HG03139 (cell line): ENCODE results near the gene SCAF1.

Experiments used
- ATAC-seq: cut with Tn5 transposase; IDR thresholded peaks from one replicate; pipeline ENCODE4 v1.9.1; 2021; ENCODE audit not compliant: unreplicated experiment

Gene SCAF1

GRCh38 chr19:49664171-49665035 lies 22.4 kb downstream of the SCAF1 start:
- ATAC-seq = no peak

GRCh38 chr19:49665036-49665350 lies 23.0 kb downstream of the SCAF1 start:
- no peak for ATAC-seq

GRCh38 chr19:49665351-49666119 lies 23.5 kb downstream of the SCAF1 start, which contains the start of the genes BCL2L12 and IRF3:
BCL2L12 (plus strand) TSS chr19:49665933; CDS start chr19:49666693, 760 bp downstream.
IRF3 (minus strand) TSS chr19:49665857; CDS start chr19:49664838, 1,019 bp downstream.
- peak; percentile 67 for ATAC-seq

GRCh38 chr19:49666120-49666444 lies 24.1 kb downstream of the SCAF1 start:
- ATAC-seq = no peak

- no peak for ATAC-seq
These were observed 25.5 kb downstream of the SCAF1 start for GRCh38 chr19:49667473-49667872.

- ATAC-seq = no peak
These were observed 27.5 kb downstream of the SCAF1 start for GRCh38 chr19:49669516-49669915.

- no peak for ATAC-seq
These were observed 30.3 kb downstream of the SCAF1 start for GRCh38 chr19:49672131-49672919.

- peak; percentile 14 for ATAC-seq
These were observed 34.3 kb downstream of the SCAF1 start for GRCh38 chr19:49676136-49676783.

GRCh38 chr19:49676784-49677230 lies 34.8 kb downstream of the SCAF1 start:
- peak; percentile 61 for ATAC-seq

- ATAC-seq = no peak
These were observed 35.4 kb downstream of the SCAF1 start, which contains the start of gene PRMT1 for GRCh38 chr19:49677231-49677900. PRMT1 (plus strand) TSS chr19:49677271; CDS start chr19:49677281, 10 bp downstream.

GRCh38 chr19:49677901-49678674 lies 36.1 kb downstream of the SCAF1 start:
- no peak for ATAC-seq

GRCh38 chr19:49678985-49679770 lies 37.2 kb downstream of the SCAF1 start:
- ATAC-seq = no peak

GRCh38 chr19:49679771-49680413 lies 37.9 kb downstream of the SCAF1 start:
- no peak for ATAC-seq

GRCh38 chr19:49680421-49681351 lies 38.7 kb downstream of the SCAF1 start:
- no peak for ATAC-seq

- ATAC-seq = no peak
These were observed 39.8 kb downstream of the SCAF1 start for GRCh38 chr19:49681830-49682229.

- ATAC-seq = no peak
These were observed 40.3 kb downstream of the SCAF1 start for GRCh38 chr19:49682274-49682673.

GRCh38 chr19:49683814-49684250 lies 41.8 kb downstream of the SCAF1 start:
- ATAC-seq = no peak
